ENCODE results near the gene PRKG1. TPM values are rescaled to one million over a fixed set of nuclear protein-coding genes. Genes with fewer than 3 reads are reported as not detected.

The PRKG1 gene
- total and polyA plus RNA-seq, 4 donors: 0.46 to 5.1 (median 1.5) TPM

DNA sequence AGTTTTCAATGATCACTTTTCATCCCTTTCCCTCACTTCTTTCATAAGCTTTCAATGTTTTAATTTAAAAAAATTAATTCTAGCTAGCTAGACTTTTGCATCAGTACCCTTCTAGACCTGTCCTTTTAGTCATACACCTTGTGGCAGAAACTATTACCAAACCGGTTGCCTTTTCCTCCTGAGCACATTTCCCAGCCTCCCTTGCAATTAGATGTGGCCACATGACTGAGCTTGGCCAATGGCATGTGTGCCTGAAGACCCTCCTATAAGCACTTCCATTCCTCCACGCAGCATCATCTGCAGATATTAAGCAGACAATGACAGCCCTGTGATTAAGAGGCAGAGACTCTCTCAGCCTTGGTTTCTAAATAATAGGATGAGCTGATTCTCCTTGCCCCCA lies 1252.1 kb downstream of the PRKG1 start (continued):
- TF ChIP-seq, protein P1, sequence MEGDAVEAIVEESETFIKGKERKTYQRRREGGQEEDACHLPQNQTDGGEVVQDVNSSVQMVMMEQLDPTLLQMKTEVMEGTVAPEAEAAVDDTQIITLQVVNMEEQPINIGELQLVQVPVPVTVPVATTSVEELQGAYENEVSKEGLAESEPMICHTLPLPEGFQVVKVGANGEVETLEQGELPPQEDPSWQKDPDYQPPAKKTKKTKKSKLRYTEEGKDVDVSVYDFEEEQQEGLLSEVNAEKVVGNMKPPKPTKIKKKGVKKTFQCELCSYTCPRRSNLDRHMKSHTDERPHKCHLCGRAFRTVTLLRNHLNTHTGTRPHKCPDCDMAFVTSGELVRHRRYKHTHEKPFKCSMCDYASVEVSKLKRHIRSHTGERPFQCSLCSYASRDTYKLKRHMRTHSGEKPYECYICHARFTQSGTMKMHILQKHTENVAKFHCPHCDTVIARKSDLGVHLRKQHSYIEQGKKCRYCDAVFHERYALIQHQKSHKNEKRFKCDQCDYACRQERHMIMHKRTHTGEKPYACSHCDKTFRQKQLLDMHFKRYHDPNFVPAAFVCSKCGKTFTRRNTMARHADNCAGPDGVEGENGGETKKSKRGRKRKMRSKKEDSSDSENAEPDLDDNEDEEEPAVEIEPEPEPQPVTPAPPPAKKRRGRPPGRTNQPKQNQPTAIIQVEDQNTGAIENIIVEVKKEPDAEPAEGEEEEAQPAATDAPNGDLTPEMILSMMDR (IDR thresholded peaks at IDR 0.05; ENCODE audit: low read depth, low read length, missing input control): no peak
- TF ChIP-seq FOXA2 (IDR thresholded peaks at IDR 0.05): no peak
- TF ChIP-seq GABPA (IDR thresholded peaks at IDR 0.05 in 1 of 2, conservative IDR thresholded peaks at IDR 0.05 in 1 of 2): no peak
- no peak for TF ChIP-seq YY1 (IDR thresholded peaks at IDR 0.05)

DNA sequence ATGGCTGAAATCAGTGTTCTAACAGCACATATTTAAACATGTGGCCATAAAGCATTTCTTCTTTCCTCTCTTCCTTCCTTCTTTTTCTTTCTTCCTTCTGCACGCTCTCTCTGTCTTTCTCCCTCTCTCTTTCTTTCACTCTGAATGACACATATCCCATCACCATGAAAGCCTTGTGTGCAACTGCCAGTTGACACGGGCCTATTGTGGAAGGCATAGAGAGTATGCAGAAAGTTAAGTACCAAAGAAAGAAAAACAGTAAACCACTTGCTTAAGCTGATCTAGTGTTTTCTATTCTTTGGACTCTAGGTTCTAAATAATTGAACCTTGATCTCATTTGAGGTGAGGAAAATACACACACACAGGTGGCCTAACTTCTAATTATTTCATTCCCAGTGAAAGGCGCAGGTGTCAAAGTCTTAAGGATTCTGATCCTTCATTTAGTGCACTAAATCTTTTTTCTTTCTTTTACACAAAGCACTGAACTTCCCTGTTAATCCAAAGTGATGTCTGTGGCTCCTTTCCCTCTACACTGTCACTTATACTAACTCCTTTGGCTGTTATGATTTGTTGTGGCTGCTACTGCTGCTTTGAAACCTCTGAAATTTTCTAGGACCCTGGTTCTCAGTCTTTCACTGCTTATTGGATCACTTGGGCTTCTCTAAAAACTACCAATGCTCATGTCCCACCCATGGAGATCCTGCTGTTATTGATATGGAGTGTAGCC lies 1257.5 kb downstream of the PRKG1 start:
- H3K27ac ChIP-seq (ENCODE audit: low read depth in 1 of 2, low read length in 2 of 2): no peak overlapping the region
- 82% methylated on average over 3 of the region's 3 CpGs for WGBS
- TF ChIP-seq GABPA (IDR thresholded peaks at IDR 0.05 in 1 of 2, conservative IDR thresholded peaks at IDR 0.05 in 1 of 2): no peak
- TF ChIP-seq TAF1 (conservative IDR thresholded peaks at IDR 0.05): no peak
- TF ChIP-seq, protein P2, sequence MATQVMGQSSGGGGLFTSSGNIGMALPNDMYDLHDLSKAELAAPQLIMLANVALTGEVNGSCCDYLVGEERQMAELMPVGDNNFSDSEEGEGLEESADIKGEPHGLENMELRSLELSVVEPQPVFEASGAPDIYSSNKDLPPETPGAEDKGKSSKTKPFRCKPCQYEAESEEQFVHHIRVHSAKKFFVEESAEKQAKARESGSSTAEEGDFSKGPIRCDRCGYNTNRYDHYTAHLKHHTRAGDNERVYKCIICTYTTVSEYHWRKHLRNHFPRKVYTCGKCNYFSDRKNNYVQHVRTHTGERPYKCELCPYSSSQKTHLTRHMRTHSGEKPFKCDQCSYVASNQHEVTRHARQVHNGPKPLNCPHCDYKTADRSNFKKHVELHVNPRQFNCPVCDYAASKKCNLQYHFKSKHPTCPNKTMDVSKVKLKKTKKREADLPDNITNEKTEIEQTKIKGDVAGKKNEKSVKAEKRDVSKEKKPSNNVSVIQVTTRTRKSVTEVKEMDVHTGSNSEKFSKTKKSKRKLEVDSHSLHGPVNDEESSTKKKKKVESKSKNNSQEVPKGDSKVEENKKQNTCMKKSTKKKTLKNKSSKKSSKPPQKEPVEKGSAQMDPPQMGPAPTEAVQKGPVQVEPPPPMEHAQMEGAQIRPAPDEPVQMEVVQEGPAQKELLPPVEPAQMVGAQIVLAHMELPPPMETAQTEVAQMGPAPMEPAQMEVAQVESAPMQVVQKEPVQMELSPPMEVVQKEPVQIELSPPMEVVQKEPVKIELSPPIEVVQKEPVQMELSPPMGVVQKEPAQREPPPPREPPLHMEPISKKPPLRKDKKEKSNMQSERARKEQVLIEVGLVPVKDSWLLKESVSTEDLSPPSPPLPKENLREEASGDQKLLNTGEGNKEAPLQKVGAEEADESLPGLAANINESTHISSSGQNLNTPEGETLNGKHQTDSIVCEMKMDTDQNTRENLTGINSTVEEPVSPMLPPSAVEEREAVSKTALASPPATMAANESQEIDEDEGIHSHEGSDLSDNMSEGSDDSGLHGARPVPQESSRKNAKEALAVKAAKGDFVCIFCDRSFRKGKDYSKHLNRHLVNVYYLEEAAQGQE (IDR thresholded peaks at IDR 0.05): no peak
- TF ChIP-seq HNF4A (conservative IDR thresholded peaks at IDR 0.05): no peak
- TF ChIP-seq RAD21 (IDR thresholded peaks at IDR 0.05): no peak

GRCh38 chr10:52332815-52333214 lies 1258.5 kb downstream of the PRKG1 start:
- H3K4me3 ChIP-seq (ENCODE audit: low read depth in 1 of 3, low read length in 3 of 3): no peak overlapping the region
- WGBS: 62% methylated on average over 5 of the region's 5 CpGs
- H3K9me3 ChIP-seq (ENCODE audit: control insufficient read depth in 4 of 4, low read length in 3 of 4): no peaks in the 10 kb centered on the region
- H3K4me1 ChIP-seq (ENCODE audit: control insufficient read depth in 4 of 4, insufficient read depth in 4 of 4, low read length in 3 of 4): no peaks in the 10 kb centered on the region
- no peak overlapping the region for H3K9ac ChIP-seq (ENCODE audit: low read depth in 1 of 2, low read length in 2 of 2)
- H3K27me3 ChIP-seq (ENCODE audit: control insufficient read depth in 4 of 4, insufficient read depth in 4 of 4, low read length in 3 of 4): no peaks in the 10 kb centered on the region
- no peak overlapping the region for H3K27ac ChIP-seq (ENCODE audit: low read depth in 1 of 2, low read length in 2 of 2)
- no peak for DNase-seq (ENCODE audit: low spot score)
- no peaks in the 10 kb centered on the region for H3K36me3 ChIP-seq (ENCODE audit: control insufficient read depth in 4 of 4, insufficient read depth in 3 of 4, low read depth in 1 of 4, low read length in 3 of 4)
- TF ChIP-seq, protein P3, sequence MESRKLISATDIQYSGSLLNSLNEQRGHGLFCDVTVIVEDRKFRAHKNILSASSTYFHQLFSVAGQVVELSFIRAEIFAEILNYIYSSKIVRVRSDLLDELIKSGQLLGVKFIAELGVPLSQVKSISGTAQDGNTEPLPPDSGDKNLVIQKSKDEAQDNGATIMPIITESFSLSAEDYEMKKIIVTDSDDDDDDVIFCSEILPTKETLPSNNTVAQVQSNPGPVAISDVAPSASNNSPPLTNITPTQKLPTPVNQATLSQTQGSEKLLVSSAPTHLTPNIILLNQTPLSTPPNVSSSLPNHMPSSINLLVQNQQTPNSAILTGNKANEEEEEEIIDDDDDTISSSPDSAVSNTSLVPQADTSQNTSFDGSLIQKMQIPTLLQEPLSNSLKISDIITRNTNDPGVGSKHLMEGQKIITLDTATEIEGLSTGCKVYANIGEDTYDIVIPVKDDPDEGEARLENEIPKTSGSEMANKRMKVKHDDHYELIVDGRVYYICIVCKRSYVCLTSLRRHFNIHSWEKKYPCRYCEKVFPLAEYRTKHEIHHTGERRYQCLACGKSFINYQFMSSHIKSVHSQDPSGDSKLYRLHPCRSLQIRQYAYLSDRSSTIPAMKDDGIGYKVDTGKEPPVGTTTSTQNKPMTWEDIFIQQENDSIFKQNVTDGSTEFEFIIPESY (IDR thresholded peaks at IDR 0.05): no peak
- TF ChIP-seq, protein P1 (IDR thresholded peaks at IDR 0.05; ENCODE audit: low read depth, low read length, missing input control): no peak
- TF ChIP-seq, protein P4, sequence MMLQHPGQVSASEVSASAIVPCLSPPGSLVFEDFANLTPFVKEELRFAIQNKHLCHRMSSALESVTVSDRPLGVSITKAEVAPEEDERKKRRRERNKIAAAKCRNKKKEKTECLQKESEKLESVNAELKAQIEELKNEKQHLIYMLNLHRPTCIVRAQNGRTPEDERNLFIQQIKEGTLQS (IDR thresholded peaks at IDR 0.05): no peak
- TF ChIP-seq, protein P2 (IDR thresholded peaks at IDR 0.05): no peak
- TF ChIP-seq HNF4G (IDR thresholded peaks at IDR 0.05): no peak
- no peak for TF ChIP-seq NR2F2 (IDR thresholded peaks at IDR 0.05)
- TF ChIP-seq EGR1 (IDR thresholded peaks at IDR 0.05; ENCODE audit: low read depth in 2 of 2): no peak
- no peak for TF ChIP-seq MAX (IDR thresholded peaks at IDR 0.05)
- no peak for TF ChIP-seq FOXA2 (IDR thresholded peaks at IDR 0.05)
- no peak for TF ChIP-seq TAF1 (conservative IDR thresholded peaks at IDR 0.05)
- TF ChIP-seq SP1 (IDR thresholded peaks at IDR 0.05): no peak

More for the DNA sequence above, 1257.5 kb downstream of the PRKG1 start:
- no peak overlapping the region for H3K4me3 ChIP-seq (ENCODE audit: low read depth in 1 of 3, low read length in 3 of 3)
- no peak overlapping the region for H3K9ac ChIP-seq (ENCODE audit: low read depth in 1 of 2, low read length in 2 of 2)
- H3K4me1 ChIP-seq (ENCODE audit: control insufficient read depth in 4 of 4, insufficient read depth in 4 of 4, low read length in 3 of 4): no peaks in the 10 kb centered on the region
- no peaks in the 10 kb centered on the region for H3K36me3 ChIP-seq (ENCODE audit: control insufficient read depth in 4 of 4, insufficient read depth in 3 of 4, low read depth in 1 of 4, low read length in 3 of 4)
- no peaks in the 10 kb centered on the region for H3K9me3 ChIP-seq (ENCODE audit: control insufficient read depth in 4 of 4, low read length in 3 of 4)
- no peaks in the 10 kb centered on the region for H3K27me3 ChIP-seq (ENCODE audit: control insufficient read depth in 4 of 4, insufficient read depth in 4 of 4, low read length in 3 of 4)
- no peak for DNase-seq (ENCODE audit: low spot score)
